ENCODE data around the gene PRRX1. TPM values are rescaled to one million over a fixed set of nuclear protein-coding genes. Genes with fewer than 3 reads are reported as not detected.
A peak's percentile ranks its signal among the peaks of the same experiment; 100 is the strongest.

PRRX1 gene
- total RNA-seq, 1 experiment from 2014 or later: 0.10 TPM

GRCh38 chr1:170765712-170766330 is 101.9 kb downstream of the PRRX1 start:
- peak; percentile 12 for DNase-seq (ENCODE audit: low spot score)

GRCh38 chr1:170768929-170769328 is 105.0 kb downstream of the PRRX1 start:
- no peak for DNase-seq (ENCODE audit: low spot score)

- DNase-seq (ENCODE audit: low spot score): no peak
Measured at GRCh38 chr1:170769691-170770090, 105.8 kb downstream of the PRRX1 start.

GRCh38 chr1:170770254-170770653 is 106.3 kb downstream of the PRRX1 start:
- DNase-seq (ENCODE audit: low spot score): no peak

- DNase-seq (ENCODE audit: low spot score): no peak
Measured at GRCh38 chr1:170776252-170776651, 112.3 kb downstream of the PRRX1 start.

- no peak for DNase-seq (ENCODE audit: low spot score)
Measured at GRCh38 chr1:170776777-170777176, 112.8 kb downstream of the PRRX1 start.

Other genes starting within 250 kb of the PRRX1 start
- 5.8 and 7.1 TPM in 2 replicates for gene GORAB, start 132.0 kb upstream of the PRRX1 start, total RNA-seq (2014; rRNA removed; shearing (Covaris generic))

Measured in H4 (cell line).